DMS79 treated with DMSO at 0.1 percent for 48 hours (cell line): Measurements from ENCODE around the gene RMC1.
"Not testable (repeated sequence)": the region's sequence is repeated elsewhere in the genome, so short reads cannot be mapped to it uniquely, and the experiment has no call there.

Source experiments
- DNase-seq: peaks from one replicate; lab custom pipeline; 2025; lab: John Stamatoyannopoulos, UW

RMC1 gene

GRCh38 chr18:23498117-23498516 lies 5.2 kb upstream of the RMC1 start:
- no peak for DNase-seq

- peak; percentile 48 for DNase-seq
Measured at GRCh38 chr18:23498877-23499276, 4.4 kb upstream of the RMC1 start.

GRCh38 chr18:23499291-23499781 lies 4.0 kb upstream of the RMC1 start:
- DNase-seq, result no peak

- DNase-seq, result no peak
Measured at GRCh38 chr18:23501626-23502025, 1.7 kb upstream of the RMC1 start.

- DNase-seq, result no peak
Measured at GRCh38 chr18:23502516-23503037, 734 bp upstream of the RMC1 start.

- no peak for DNase-seq
Measured at GRCh38 chr18:23503963-23504344, 643 bp downstream of the RMC1 start.

GRCh38 chr18:23504720-23505119 lies 1.4 kb downstream of the RMC1 start:
- no peak for DNase-seq

GRCh38 chr18:23506393-23506792 lies 3.1 kb downstream of the RMC1 start:
- DNase-seq, result no peak

GRCh38 chr18:23510923-23511322 lies 7.6 kb downstream of the RMC1 start:
- DNase-seq, result not testable (repeated sequence)

- DNase-seq, result not testable (repeated sequence)
Measured at GRCh38 chr18:23512216-23512615, 8.9 kb downstream of the RMC1 start.

GRCh38 chr18:23512641-23513040 lies 9.3 kb downstream of the RMC1 start:
- no peak for DNase-seq

GRCh38 chr18:23515911-23516546 lies 12.7 kb downstream of the RMC1 start:
- peak; percentile 68 for DNase-seq

GRCh38 chr18:23519734-23520133 lies 16.4 kb downstream of the RMC1 start:
- DNase-seq, result no peak

- DNase-seq, result no peak
Measured at GRCh38 chr18:23521271-23521670, 18.0 kb downstream of the RMC1 start.

GRCh38 chr18:23521907-23522306 lies 18.6 kb downstream of the RMC1 start:
- DNase-seq, result no peak

- DNase-seq, result peak; percentile 39
Measured at GRCh38 chr18:23523429-23524212, 20.3 kb downstream of the RMC1 start.

GRCh38 chr18:23524213-23524707 lies 20.9 kb downstream of the RMC1 start:
- DNase-seq, result no peak

- DNase-seq, result no peak
Measured at GRCh38 chr18:23526501-23527063, 23.3 kb downstream of the RMC1 start.

- no peak for DNase-seq
Measured at GRCh38 chr18:23528580-23529472, 25.5 kb downstream of the RMC1 start.

GRCh38 chr18:23529604-23530003 lies 26.3 kb downstream of the RMC1 start:
- DNase-seq, result no peak

GRCh38 chr18:23530195-23530594 lies 26.9 kb downstream of the RMC1 start:
- no peak for DNase-seq

- DNase-seq, result no peak
Measured at GRCh38 chr18:23531912-23532311, 28.6 kb downstream of the RMC1 start.
